Vagina (tissue), 2 donors: ENCODE results near the gene ATP2B2.

Experiments
- POLR2AphosphoS5 ChIP-seq, 2 donors: sonication (generic); formaldehyde crosslinking; IDR thresholded peaks; one replicate each; pipeline ENCODE4 v1.9.0; 2017; ENCODE audit warnings: antibody characterized with exemption in 2 of 2, mild to moderate bottlenecking in 2 of 2, low read depth in 1 of 2; ENCODE audit not compliant: insufficient read depth in 1 of 2
- TF ChIP-seq, protein P1 (sequence below), 3 experiments: fragments of 450-650 bp in 2 of 3; fragments of 200-600 bp in 1 of 3; sonication (generic) in 1 of 3; IDR thresholded peaks; one replicate each; pipeline ENCODE4 v1.5.1; 2017 to 2019; ENCODE audit warnings: antibody characterized with exemption in 3 of 3, mild to moderate bottlenecking in 2 of 3, moderate library complexity in 2 of 3

DNA sequence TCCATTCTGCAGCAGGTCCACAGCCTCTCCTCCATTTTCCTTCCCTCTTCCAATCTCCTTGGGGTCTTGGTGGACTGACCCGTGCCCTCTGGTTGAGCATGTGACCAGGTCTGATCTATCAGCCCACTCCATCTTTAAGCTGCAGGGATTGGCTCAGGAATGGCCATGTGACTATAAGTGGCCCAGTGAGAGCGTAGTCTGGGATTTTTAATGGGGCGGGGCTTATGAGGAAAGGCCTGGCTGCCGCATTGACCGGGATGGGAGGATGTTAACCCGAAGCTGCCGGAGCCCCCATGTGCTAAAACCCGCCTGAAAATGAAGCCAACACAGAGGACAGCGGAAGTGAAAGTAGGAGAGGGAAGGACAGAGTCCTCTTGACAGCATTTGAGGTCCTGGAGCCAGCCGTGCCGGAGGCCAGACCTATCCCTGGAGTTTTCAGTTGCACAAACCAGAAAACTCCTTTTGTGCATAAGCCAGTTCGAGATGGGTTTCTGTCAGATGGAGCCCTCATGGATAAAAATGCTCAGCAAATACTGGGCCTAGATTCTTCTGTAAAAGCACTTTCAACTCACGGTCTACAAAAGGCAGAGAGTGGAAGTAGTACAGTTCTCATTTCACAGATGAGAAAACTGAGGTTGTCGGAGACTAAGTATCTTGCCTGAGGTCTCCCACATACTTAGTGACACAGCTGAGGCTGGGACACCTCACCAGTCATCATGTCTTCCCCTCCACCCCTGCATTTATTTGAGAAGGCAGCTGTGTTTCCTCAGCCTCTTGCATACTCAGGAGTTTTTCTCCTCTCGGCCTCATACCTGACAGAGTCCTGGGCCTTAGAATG, 61.9 kb downstream of the ATP2B2 start:
- no peak for TF ChIP-seq POLR2AphosphoS5 (IDR thresholded peaks at IDR 0.05; ENCODE audit: insufficient read depth in 1 of 2, low read depth in 1 of 2)
- TF ChIP-seq, protein P1, sequence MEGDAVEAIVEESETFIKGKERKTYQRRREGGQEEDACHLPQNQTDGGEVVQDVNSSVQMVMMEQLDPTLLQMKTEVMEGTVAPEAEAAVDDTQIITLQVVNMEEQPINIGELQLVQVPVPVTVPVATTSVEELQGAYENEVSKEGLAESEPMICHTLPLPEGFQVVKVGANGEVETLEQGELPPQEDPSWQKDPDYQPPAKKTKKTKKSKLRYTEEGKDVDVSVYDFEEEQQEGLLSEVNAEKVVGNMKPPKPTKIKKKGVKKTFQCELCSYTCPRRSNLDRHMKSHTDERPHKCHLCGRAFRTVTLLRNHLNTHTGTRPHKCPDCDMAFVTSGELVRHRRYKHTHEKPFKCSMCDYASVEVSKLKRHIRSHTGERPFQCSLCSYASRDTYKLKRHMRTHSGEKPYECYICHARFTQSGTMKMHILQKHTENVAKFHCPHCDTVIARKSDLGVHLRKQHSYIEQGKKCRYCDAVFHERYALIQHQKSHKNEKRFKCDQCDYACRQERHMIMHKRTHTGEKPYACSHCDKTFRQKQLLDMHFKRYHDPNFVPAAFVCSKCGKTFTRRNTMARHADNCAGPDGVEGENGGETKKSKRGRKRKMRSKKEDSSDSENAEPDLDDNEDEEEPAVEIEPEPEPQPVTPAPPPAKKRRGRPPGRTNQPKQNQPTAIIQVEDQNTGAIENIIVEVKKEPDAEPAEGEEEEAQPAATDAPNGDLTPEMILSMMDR (IDR thresholded peaks at IDR 0.05), result no peak
